ENCODE results near the gene LYRM1.

- TF ChIP-seq REST (IDR thresholded peaks at IDR 0.05; ENCODE audit: borderline replicate concordance): no peak
- no peak for TF ChIP-seq CTCF (IDR thresholded peaks at IDR 0.05; ENCODE audit: poor library complexity, severe bottlenecking)
- no peak for TF ChIP-seq POLR2AphosphoS5 (IDR thresholded peaks at IDR 0.05)
- TF ChIP-seq SMC3 (conservative IDR thresholded peaks at IDR 0.05; ENCODE audit: poor library complexity): no peak
- no peak for TF ChIP-seq EZH2 (IDR thresholded peaks at IDR 0.05; ENCODE audit: borderline replicate concordance, insufficient read depth, low read length, poor library complexity, severe bottlenecking)
- TF ChIP-seq MXI1 (conservative IDR thresholded peaks at IDR 0.05; ENCODE audit: poor library complexity, severe bottlenecking): no peak
- no peak for TF ChIP-seq EP300 (conservative IDR thresholded peaks at IDR 0.05; ENCODE audit: poor library complexity, severe bottlenecking)
- TF ChIP-seq TAF1 (IDR thresholded peaks at IDR 0.05; ENCODE audit: low read depth): no peak
- no peak for TF ChIP-seq RAD21 (conservative IDR thresholded peaks at IDR 0.05)
Measured at GRCh38 chr16:20941636-20941926, 41.0 kb downstream of the LYRM1 start.

Data from neural cell (in vitro differentiated cells).